Caco-2 (cell line): ENCODE results near the gene FNBP1. TPM values are rescaled to one million over a fixed set of nuclear protein-coding genes. Genes with fewer than 3 reads are reported as not detected.
A peak's percentile ranks its signal among the peaks of the same experiment; 100 is the strongest.

Experiments
- BruUV-seq: library from RNA; stranded (reverse); fragments of 400-500 nt; replicated peaks from 2 replicates; lab custom pipeline; 2021; lab: Mats Ljungman, UMichigan
- CTCF ChIA-PET: fragments of 300-600 bp; sonication (Branson Sonifier 250); formaldehyde crosslinking; loops from one replicate; lab custom pipeline; 2022; ENCODE audit warnings: antibody characterized with exemption; lab: Charles Lee
- POLR2A ChIA-PET: fragments of 300-600 bp; sonication (Branson Sonifier 250); formaldehyde crosslinking; loops from one replicate; lab custom pipeline; 2022; ENCODE audit warnings: antibody characterized with exemption; lab: Charles Lee
- DNase-seq, 2 experiments: peaks; one replicate each; pipeline versions ENCODE4 v3.0.0 to v3.0.0-alpha.2; 2020 to 2022
- H3K27me3 ChIP-seq: replicated peaks from 2 replicates; pipeline ENCODE4 v1.6.0; 2011; ENCODE audit warnings: low read length; ENCODE audit not compliant: control insufficient read depth, insufficient read depth
- H3K36me3 ChIP-seq: 2 replicates; pipeline ENCODE4 v1.5.1; 2011; ENCODE audit warnings: low read length; ENCODE audit not compliant: control insufficient read depth, insufficient read depth
- H3K4me1 ChIP-seq: fragments of 250-450 bp; sonication (Bioruptor Pico); 2 replicates; pipeline ENCODE4 v1.5.1; 2020; ENCODE audit warnings: mild to moderate bottlenecking
- H3K4me3 ChIP-seq: 2 replicates; pipeline ENCODE4 v1.5.1; 2011; ENCODE audit warnings: low read depth, mild to moderate bottlenecking, control low read depth, low read length
- H3K9me3 ChIP-seq: fragments of 250-450 bp; sonication (Bioruptor Pico); 2 replicates; pipeline ENCODE4 v1.5.1; 2020; ENCODE audit warnings: mild to moderate bottlenecking, moderate library complexity
- H3K27ac Mint-ChIP-seq: one replicate; pipeline ENCODE4 v1.8.0; 2022; ENCODE audit warnings: mixed read lengths; ENCODE audit not compliant: unreplicated experiment
- H3K27me3 Mint-ChIP-seq: one replicate; pipeline ENCODE4 v1.8.0; 2022; ENCODE audit warnings: mixed read lengths; ENCODE audit not compliant: insufficient read depth, unreplicated experiment
- H3K36me3 Mint-ChIP-seq: one replicate; pipeline ENCODE4 v1.8.0; 2022; ENCODE audit warnings: mild to moderate bottlenecking, mixed read lengths; ENCODE audit not compliant: insufficient read depth, unreplicated experiment
- H3K4me1 Mint-ChIP-seq: one replicate; pipeline ENCODE4 v1.8.0; 2022; ENCODE audit warnings: low read depth, mixed read lengths; ENCODE audit not compliant: unreplicated experiment
- H3K4me3 Mint-ChIP-seq: one replicate; pipeline ENCODE4 v1.8.0; 2022; ENCODE audit warnings: mild to moderate bottlenecking, moderate library complexity, mixed read lengths; ENCODE audit not compliant: unreplicated experiment
- H3K9me3 Mint-ChIP-seq: one replicate; pipeline ENCODE4 v1.8.0; 2022; ENCODE audit warnings: mixed read lengths; ENCODE audit not compliant: unreplicated experiment
- intact Hi-C: fragments of 100-400 bp; cut with micrococcal nuclease; formaldehyde crosslinking; loops from one replicate; pipeline ENCODE4 v1.10.0; 2022; ENCODE audit not compliant: unreplicated experiment
- total RNA-seq: library from RNA; stranded (reverse); gene quantifications from 2 replicates; pipeline ENCODE4 v1.2.3, GENCODE V29; 2022
- TF ChIP-seq, protein P1 (sequence below), 2 experiments: fragments of 200-600 bp in 1 of 2; IDR thresholded peaks; 1 replicate in 1 of 2; 2 replicates in 1 of 2; pipeline versions ENCODE4 v1.5.1 to v1.8.0; 2011 to 2022; ENCODE audit warnings: antibody characterized with exemption in 1 of 2, control low read depth in 1 of 2, inconsistent platforms in 1 of 2, low read depth in 1 of 2, low read length in 1 of 2, mild to moderate bottlenecking in 1 of 2, moderate library complexity in 1 of 2; ENCODE audit not compliant: insufficient read depth in 1 of 2, severe bottlenecking in 1 of 2, unreplicated experiment in 1 of 2

The FNBP1 gene
- total RNA-seq, 1 experiment from 2014 or later = 33.2 TPM

DNA sequence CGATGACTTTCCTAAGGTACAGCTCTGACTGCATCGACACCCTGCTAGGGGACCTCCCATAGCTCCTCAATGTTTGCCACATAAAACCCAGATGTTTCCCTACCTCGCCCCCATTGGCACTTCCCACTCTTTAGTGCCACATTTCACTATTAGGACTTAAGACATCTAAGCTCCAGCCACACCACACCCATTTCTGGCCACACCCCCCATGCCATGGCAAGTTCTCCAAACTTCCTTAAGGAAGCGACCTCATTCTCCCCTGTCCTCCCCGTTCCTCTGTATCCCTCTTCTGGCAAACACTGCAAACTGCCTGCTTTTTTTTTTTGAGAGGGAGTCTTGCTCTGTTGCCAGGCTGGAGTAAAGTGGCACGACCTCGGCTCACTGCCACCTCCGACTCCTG, 144.8 kb downstream of the FNBP1 start:
- TF ChIP-seq, protein P1, sequence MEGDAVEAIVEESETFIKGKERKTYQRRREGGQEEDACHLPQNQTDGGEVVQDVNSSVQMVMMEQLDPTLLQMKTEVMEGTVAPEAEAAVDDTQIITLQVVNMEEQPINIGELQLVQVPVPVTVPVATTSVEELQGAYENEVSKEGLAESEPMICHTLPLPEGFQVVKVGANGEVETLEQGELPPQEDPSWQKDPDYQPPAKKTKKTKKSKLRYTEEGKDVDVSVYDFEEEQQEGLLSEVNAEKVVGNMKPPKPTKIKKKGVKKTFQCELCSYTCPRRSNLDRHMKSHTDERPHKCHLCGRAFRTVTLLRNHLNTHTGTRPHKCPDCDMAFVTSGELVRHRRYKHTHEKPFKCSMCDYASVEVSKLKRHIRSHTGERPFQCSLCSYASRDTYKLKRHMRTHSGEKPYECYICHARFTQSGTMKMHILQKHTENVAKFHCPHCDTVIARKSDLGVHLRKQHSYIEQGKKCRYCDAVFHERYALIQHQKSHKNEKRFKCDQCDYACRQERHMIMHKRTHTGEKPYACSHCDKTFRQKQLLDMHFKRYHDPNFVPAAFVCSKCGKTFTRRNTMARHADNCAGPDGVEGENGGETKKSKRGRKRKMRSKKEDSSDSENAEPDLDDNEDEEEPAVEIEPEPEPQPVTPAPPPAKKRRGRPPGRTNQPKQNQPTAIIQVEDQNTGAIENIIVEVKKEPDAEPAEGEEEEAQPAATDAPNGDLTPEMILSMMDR (IDR thresholded peaks at IDR 0.05; ENCODE audit: insufficient read depth in 1 of 2, low read depth in 1 of 2, low read length in 1 of 2, severe bottlenecking in 1 of 2, unreplicated experiment in 1 of 2) = no peak
- H3K27me3 Mint-ChIP-seq = no peaks in the 10 kb centered on the region
- peaks cover 12% of the 10 kb centered on the region for H3K36me3 Mint-ChIP-seq
- no TSS peak for BruUV-seq
- no peak overlapping the region for H3K27ac Mint-ChIP-seq
- no peak for DNase-seq
- intact Hi-C loops = no loop called here
- H3K4me1 Mint-ChIP-seq = no peaks in the 10 kb centered on the region
- no peaks in the 10 kb centered on the region for H3K9me3 Mint-ChIP-seq
- ChIA-PET POLR2A (no interaction called here), CTCF (no interaction called here)
- H3K36me3 ChIP-seq = no peaks in the 10 kb centered on the region
- H3K4me1 ChIP-seq = no peaks in the 10 kb centered on the region
- no peak overlapping the region for H3K4me3 Mint-ChIP-seq
- no peak overlapping the region for H3K4me3 ChIP-seq
- H3K27me3 ChIP-seq = no peaks in the 10 kb centered on the region
- H3K9me3 ChIP-seq = no peaks in the 10 kb centered on the region

DNA sequence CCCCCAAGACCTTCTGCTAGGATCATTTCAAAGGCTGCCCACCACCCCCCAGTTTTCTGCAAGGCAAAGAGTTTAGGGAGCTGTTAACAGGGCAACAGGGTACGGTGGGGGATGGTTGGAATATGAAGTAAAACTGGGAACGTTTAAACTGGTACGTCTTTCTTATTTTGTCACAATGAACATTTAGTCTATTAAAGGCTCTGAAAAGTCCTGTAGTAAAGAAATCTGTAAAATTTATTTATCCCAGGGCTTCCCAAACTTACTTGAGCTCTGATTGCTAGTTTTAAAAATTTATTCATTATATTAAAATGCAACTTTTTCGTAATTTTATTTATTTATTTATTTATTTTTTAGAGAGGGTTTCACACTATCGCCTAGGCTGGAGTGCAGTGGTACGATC, 145.7 kb downstream of the FNBP1 start:
- no peaks in the 10 kb centered on the region for H3K4me1 ChIP-seq
- no peaks in the 10 kb centered on the region for H3K9me3 Mint-ChIP-seq
- intact Hi-C loops = no loop called here
- no peaks in the 10 kb centered on the region for H3K36me3 ChIP-seq
- no peak overlapping the region for H3K4me3 Mint-ChIP-seq
- H3K9me3 ChIP-seq = no peaks in the 10 kb centered on the region
- H3K4me3 ChIP-seq = no peak overlapping the region
- DNase-seq = no peak
- POLR2A ChIA-PET = no interaction called here
- H3K27me3 Mint-ChIP-seq = no peaks in the 10 kb centered on the region
- no peaks in the 10 kb centered on the region for H3K4me1 Mint-ChIP-seq
- BruUV-seq = no TSS peak
- no peak overlapping the region for H3K27ac Mint-ChIP-seq
- H3K27me3 ChIP-seq = no peaks in the 10 kb centered on the region
- TF ChIP-seq, protein P1 (IDR thresholded peaks at IDR 0.05; ENCODE audit: insufficient read depth in 1 of 2, low read depth in 1 of 2, low read length in 1 of 2, severe bottlenecking in 1 of 2, unreplicated experiment in 1 of 2) = no peak
- peaks cover 12% of the 10 kb centered on the region for H3K36me3 Mint-ChIP-seq
- CTCF ChIA-PET = no interaction called here

DNA sequence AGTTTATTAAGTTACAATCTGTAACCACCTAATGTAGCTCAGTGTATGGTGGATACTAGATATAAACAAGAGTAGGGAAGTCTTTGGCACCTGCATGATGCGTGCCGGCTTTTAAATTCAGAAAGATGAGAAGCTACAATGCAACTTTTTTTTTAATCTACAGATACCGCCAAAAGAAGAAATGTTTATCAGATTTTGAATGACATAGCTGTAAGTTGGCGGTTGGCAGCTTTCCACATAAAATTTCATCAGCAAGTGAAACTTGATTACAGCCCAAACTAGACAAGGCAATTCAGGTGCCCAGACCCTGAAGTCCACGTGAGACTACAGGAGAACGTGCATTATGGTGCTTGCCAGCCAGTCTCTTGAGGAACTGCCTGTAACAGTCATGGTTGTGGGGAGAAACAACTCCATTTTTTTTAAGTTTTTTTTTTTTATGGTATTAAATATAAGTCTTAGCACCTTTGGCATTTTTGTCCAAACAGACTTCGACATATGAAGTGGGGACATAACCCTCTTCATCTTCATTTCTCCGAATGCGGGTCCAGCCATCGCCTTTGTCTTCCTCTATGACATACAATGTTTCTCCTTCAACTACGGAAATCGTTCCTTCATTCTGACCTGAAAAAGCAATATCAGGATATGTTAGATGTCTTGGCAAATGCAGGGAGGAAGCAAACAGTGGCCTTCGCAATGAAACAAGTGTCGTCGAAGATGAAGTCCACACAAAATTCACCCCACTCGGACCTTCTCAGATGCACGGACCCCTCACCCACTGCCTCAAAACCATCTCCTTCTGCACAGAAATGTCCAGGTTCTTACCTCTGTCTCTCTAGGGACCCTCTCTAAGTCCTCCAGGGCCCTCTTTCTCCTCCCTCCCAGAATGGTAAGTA, 147.4 kb downstream of the FNBP1 start:
- CTCF ChIA-PET = no interaction called here
- POLR2A ChIA-PET = no interaction called here

More for the DNA sequence above, 147.4 kb downstream of the FNBP1 start:
- Histone ChIP-seq H3K4me1 (no peaks in the 10 kb centered on the region), H3K27me3 (no peaks in the 10 kb centered on the region), H3K9me3 (no peaks in the 10 kb centered on the region), H3K4me3 (no peak overlapping the region), H3K36me3 (no peaks in the 10 kb centered on the region)
- Mint-ChIP-seq H3K36me3 (peaks cover 12% of the 10 kb centered on the region), H3K27me3 (no peaks in the 10 kb centered on the region), H3K27ac (peak overlapping the region; percentile 36), H3K9me3 (no peaks in the 10 kb centered on the region), H3K4me3 (no peak overlapping the region), H3K4me1 (no peaks in the 10 kb centered on the region)
- no peak for DNase-seq
- intact Hi-C loops = no loop called here
- BruUV-seq = no TSS peak
- TF ChIP-seq, protein P1 (IDR thresholded peaks at IDR 0.05; ENCODE audit: insufficient read depth in 1 of 2, low read depth in 1 of 2, low read length in 1 of 2, severe bottlenecking in 1 of 2, unreplicated experiment in 1 of 2) = no peak
